Loucy (cell line): ENCODE results near the gene HIRA.

Source experiments
- H2AFZ ChIP-seq: fragments of 200-600 bp; sonication (generic); 2 replicates; pipeline ENCODE4 v1.6.0; 2016; ENCODE audit warnings: antibody characterized with exemption, mild to moderate bottlenecking, low read length, moderate library complexity
- H3F3A ChIP-seq: fragments of 200-600 bp; 2 replicates; pipeline ENCODE4 v1.6.0; 2016; ENCODE audit warnings: antibody characterized with exemption, low read depth, mild to moderate bottlenecking
- H3K27me3 ChIP-seq: fragments of 200-600 bp; sonication (generic); 2 replicates; pipeline ENCODE4 v1.6.1; 2014; ENCODE audit warnings: low read length, mild to moderate bottlenecking; ENCODE audit not compliant: insufficient read depth, poor library complexity, severe bottlenecking
- H3K36me3 ChIP-seq: fragments of 200-600 bp; sonication (generic); 2 replicates; pipeline ENCODE4 v1.6.1; 2016; ENCODE audit warnings: low read length; ENCODE audit not compliant: insufficient read depth
- H3K4me1 ChIP-seq: fragments of 200-600 bp; sonication (generic); 2 replicates; pipeline ENCODE4 v1.5.1; 2014; ENCODE audit warnings: low read length, mild to moderate bottlenecking; ENCODE audit not compliant: insufficient read depth, poor library complexity, severe bottlenecking
- H3K4me2 ChIP-seq: fragments of 200-600 bp; sonication (generic); 2 replicates; pipeline ENCODE4 v1.6.0; 2014; ENCODE audit warnings: antibody characterized with exemption, low read length, low read depth, mild to moderate bottlenecking; ENCODE audit not compliant: poor library complexity, severe bottlenecking
- H3K4me3 ChIP-seq: fragments of 200-600 bp; sonication (generic); 2 replicates; pipeline ENCODE4 v1.5.1; 2014; ENCODE audit warnings: low read length, mild to moderate bottlenecking, mixed read lengths; ENCODE audit not compliant: poor library complexity, severe bottlenecking
- H3K79me2 ChIP-seq: fragments of 200-600 bp; sonication (generic); 2 replicates; pipeline ENCODE4 v1.6.1; 2014; ENCODE audit warnings: low read length; ENCODE audit not compliant: insufficient read depth
- H3K9ac ChIP-seq: fragments of 200-600 bp; sonication (generic); 2 replicates; pipeline ENCODE4 v1.6.0; 2014; ENCODE audit warnings: mild to moderate bottlenecking, low read depth, low read length, moderate library complexity; ENCODE audit not compliant: poor library complexity, severe bottlenecking
- H3K9me2 ChIP-seq: fragments of 200-600 bp; sonication (generic); replicated peaks from 2 replicates; pipeline ENCODE4 v1.6.1; 2016; ENCODE audit warnings: low read depth, low read length, mixed read lengths
- H3K9me3 ChIP-seq: fragments of 200-600 bp; sonication (generic); 2 replicates; pipeline ENCODE4 v1.6.1; 2014; ENCODE audit warnings: mild to moderate bottlenecking, antibody characterized with exemption, low read length, low read depth; ENCODE audit not compliant: insufficient read depth
- H4K20me1 ChIP-seq: fragments of 200-600 bp; sonication (generic); 2 replicates; pipeline ENCODE4 v1.6.0; 2014; ENCODE audit warnings: antibody characterized with exemption, low read length, mild to moderate bottlenecking; ENCODE audit not compliant: insufficient read depth, poor library complexity, severe bottlenecking
- EZH2phosphoT487 ChIP-seq: fragments of 200-600 bp; IDR thresholded peaks from 2 replicates; pipeline ENCODE4 v1.6.1; 2018; ENCODE audit warnings: antibody characterized with exemption, mild to moderate bottlenecking, moderate library complexity, borderline replicate concordance
- TF ChIP-seq, protein P1 (sequence below): fragments of 200-600 bp; sonication (generic); conservative IDR thresholded peaks from 2 replicates; pipeline ENCODE4 v1.5.1; 2014; ENCODE audit warnings: mild to moderate bottlenecking, antibody characterized with exemption, low read length

Gene HIRA

DNA sequence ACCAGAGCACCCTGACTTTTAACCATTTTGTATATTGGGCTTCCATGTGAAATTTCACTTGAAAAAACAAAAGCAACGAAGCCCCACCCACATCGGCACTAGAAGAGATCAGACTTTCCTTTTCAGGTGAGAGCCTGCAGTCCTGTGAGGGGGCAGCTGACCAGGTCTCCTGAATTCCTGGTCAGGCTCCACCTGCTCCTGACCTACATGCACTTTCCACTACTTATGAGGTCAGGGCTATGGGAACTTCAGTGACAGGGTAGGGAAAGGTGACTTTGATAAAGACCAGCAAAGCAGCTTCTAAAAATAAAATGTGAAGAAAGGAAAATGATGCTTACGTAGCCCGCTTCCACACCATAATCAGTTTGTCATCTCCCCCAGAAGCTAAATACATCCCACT, 24.7 kb downstream of the HIRA start:
- Histone ChIP-seq H3K9me2 (no peaks in the 10 kb centered on the region), H3K79me2 (peaks cover 12% of the 10 kb centered on the region; the same call in 1 of the 2 replicates), H3K27me3 (no peaks in the 10 kb centered on the region), H3K4me3 (no peak overlapping the region), H3F3A (no peaks in the 10 kb centered on the region), H3K9ac (no peak overlapping the region), H4K20me1 (no peaks in the 10 kb centered on the region), H2AFZ (no peak overlapping the region), H3K9me3 (no peaks in the 10 kb centered on the region), H3K36me3 (peaks cover 84% of the 10 kb centered on the region; the same call in 1 of the 2 replicates), H3K4me2 (no peak overlapping the region), H3K4me1 (no peaks in the 10 kb centered on the region)
- no peak for TF ChIP-seq EZH2phosphoT487
- TF ChIP-seq, protein P1, sequence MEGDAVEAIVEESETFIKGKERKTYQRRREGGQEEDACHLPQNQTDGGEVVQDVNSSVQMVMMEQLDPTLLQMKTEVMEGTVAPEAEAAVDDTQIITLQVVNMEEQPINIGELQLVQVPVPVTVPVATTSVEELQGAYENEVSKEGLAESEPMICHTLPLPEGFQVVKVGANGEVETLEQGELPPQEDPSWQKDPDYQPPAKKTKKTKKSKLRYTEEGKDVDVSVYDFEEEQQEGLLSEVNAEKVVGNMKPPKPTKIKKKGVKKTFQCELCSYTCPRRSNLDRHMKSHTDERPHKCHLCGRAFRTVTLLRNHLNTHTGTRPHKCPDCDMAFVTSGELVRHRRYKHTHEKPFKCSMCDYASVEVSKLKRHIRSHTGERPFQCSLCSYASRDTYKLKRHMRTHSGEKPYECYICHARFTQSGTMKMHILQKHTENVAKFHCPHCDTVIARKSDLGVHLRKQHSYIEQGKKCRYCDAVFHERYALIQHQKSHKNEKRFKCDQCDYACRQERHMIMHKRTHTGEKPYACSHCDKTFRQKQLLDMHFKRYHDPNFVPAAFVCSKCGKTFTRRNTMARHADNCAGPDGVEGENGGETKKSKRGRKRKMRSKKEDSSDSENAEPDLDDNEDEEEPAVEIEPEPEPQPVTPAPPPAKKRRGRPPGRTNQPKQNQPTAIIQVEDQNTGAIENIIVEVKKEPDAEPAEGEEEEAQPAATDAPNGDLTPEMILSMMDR = no peak

- Histone ChIP-seq H3K4me3 (no peak overlapping the region), H3K4me1 (no peaks in the 10 kb centered on the region), H2AFZ (no peak overlapping the region), H4K20me1 (no peaks in the 10 kb centered on the region), H3K9me3 (no peaks in the 10 kb centered on the region), H3F3A (no peaks in the 10 kb centered on the region), H3K27me3 (no peaks in the 10 kb centered on the region), H3K4me2 (no peak overlapping the region), H3K36me3 (peaks cover 89% of the 10 kb centered on the region; the same call in 1 of the 2 replicates), H3K79me2 (peaks cover 7% of the 10 kb centered on the region; the same call in 1 of the 2 replicates), H3K9me2 (no peaks in the 10 kb centered on the region), H3K9ac (no peak overlapping the region)
- TF ChIP-seq, protein P1 = no peak
- no peak for TF ChIP-seq EZH2phosphoT487
Measured at GRCh38 chr22:19406281-19406811, 25.2 kb downstream of the HIRA start.

DNA sequence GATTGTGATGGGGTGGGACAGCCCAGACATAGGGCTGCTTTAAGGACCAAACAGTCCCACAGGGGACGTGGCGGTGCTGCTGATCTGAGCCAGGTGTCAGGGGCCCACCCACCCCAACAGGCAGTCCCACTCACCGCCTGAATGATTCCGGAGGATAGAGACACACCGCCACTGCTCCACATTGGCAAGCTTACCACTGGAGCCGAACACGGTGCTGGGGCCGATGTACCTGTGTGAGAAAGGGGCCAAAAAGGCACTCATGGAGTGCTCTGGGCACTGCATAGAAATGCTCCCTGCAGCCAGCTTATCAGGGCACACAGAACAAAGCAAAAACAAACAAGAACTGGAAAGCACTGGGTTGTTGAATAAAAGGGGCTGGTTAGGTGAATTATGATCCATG, 25.9 kb downstream of the HIRA start:
- no peak for TF ChIP-seq EZH2phosphoT487
- TF ChIP-seq, protein P1 = no peak
- Histone ChIP-seq H3K9ac (no peak overlapping the region), H3F3A (no peaks in the 10 kb centered on the region), H2AFZ (no peak overlapping the region), H3K9me2 (no peaks in the 10 kb centered on the region), H4K20me1 (no peaks in the 10 kb centered on the region), H3K27me3 (no peaks in the 10 kb centered on the region), H3K9me3 (no peaks in the 10 kb centered on the region), H3K4me2 (no peak overlapping the region), H3K4me1 (no peaks in the 10 kb centered on the region), H3K79me2 (peaks cover 2% of the 10 kb centered on the region; the same call in 1 of the 2 replicates), H3K36me3 (peaks cover 89% of the 10 kb centered on the region; the same call in 1 of the 2 replicates), H3K4me3 (no peak overlapping the region)
